HK-2 (cell line): ENCODE data around the gene MACF1.
"Not testable (repeated sequence)": the region's sequence is repeated elsewhere in the genome, so short reads cannot be mapped to it uniquely, and the experiment has no call there.

Source experiments
- DNase-seq: peaks from one replicate; pipeline ENCODE4 v3.0.0-alpha.2; 2018; ENCODE audit not compliant: unreplicated experiment

Gene MACF1

GRCh38 chr1:39466413-39467107 lies 262.1 kb downstream of the MACF1 start:
- DNase-seq: no peak

DNA sequence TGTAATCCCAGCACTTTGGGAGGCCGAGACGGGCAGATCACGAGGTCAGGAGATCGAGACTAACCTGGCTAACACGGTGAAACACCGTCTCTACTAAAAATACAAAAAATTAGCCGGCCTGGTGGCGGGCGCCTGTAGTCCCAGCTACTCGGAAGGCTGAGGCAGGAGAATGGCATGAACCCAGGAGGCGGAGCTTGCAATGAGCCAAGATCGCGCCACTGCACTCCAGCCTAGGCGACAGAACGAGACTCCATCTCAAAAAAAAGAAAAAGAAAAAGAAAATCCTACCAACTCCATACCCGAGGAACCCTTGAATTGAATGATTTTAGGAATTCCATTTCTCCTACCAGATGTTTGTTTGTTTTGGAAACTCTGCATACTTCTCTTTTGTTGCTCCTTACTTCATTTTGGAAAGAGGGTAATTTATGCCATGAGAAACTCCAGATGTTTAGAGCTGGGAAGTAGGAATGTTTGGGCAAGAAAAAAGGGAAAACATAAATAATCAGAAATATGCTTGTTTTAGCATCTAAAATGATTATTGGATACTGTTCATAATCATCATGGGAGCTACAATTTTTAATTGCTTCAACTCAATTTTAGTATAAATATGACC lies 262.7 kb downstream of the MACF1 start:
- not testable (repeated sequence) for DNase-seq

DNA sequence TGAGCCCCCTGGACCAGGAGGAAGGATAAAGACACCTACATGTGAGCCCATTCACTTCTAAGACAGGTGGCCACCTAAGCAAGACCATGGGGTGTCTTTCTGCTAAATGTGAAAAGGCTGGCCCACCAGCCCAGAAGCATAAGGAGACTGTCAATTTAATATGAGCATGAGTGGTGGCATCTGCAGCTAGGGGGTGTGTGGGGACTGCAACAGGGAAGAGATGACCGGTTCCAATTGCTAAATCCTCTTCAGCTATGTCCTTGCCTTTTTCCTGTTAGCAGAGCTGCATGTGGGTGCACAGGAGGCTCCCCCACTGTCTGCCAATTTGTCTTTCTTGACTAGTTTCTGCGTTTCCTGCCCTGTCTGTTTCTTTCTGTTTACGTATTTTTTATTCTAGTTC lies 264.7 kb downstream of the MACF1 start:
- DNase-seq: no peak

- no peak for DNase-seq
Observed at GRCh38 chr1:39470040-39470439, 265.5 kb downstream of the MACF1 start.

GRCh38 chr1:39472826-39473225 lies 268.3 kb downstream of the MACF1 start:
- DNase-seq: no peak

DNA sequence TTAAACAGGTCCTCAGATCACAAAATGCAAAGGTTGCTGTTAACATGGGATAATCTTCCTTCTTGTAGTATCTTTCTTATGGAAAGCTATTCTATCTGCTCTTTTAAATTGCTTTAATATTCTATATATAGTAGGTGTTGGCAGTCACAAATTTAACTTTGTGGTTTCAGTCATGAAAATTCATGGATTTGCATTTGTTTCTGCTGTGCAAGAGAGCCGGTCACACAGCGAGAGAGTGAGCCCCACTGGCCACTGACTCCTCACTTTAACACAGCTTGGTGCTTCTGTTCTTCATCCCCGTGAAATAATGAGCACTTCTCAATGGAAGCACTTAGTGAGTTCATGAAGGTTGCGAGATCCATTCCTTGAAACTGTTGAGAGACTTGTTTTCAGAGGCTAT lies 268.8 kb downstream of the MACF1 start:
- no peak for DNase-seq

DNA sequence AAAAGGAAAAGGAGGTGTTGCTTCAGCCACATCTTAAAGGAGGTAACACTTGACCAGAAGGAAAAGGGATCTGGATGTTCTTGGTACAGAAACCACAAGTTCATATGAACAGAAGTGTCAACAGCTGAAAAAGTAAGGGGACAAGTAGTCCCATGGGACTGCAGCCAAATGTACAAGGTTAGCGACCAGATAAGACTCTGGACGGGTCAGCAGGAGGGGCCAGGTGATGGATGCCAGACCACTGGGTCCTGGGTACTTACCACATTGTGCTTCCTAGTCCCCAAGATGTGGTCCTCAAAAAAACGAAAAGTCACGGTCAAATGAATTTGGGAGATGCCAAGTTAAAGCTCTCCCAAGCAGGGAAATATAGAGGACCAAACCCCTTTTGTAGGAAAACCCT lies 270.3 kb downstream of the MACF1 start:
- no peak for DNase-seq

- not testable (repeated sequence) for DNase-seq
Observed at GRCh38 chr1:39475551-39475950, 271.1 kb downstream of the MACF1 start.

- no peak for DNase-seq
Observed at GRCh38 chr1:39478126-39478915, 273.8 kb downstream of the MACF1 start.

- DNase-seq: no peak
Observed at GRCh38 chr1:39481289-39481688, 276.8 kb downstream of the MACF1 start.

GRCh38 chr1:39483276-39483675 lies 278.8 kb downstream of the MACF1 start:
- DNase-seq: no peak

- no peak for DNase-seq
Observed at GRCh38 chr1:39484564-39484963, 280.1 kb downstream of the MACF1 start.

GRCh38 chr1:39485046-39485803 lies 280.7 kb downstream of the MACF1 start:
- DNase-seq: no peak

DNA sequence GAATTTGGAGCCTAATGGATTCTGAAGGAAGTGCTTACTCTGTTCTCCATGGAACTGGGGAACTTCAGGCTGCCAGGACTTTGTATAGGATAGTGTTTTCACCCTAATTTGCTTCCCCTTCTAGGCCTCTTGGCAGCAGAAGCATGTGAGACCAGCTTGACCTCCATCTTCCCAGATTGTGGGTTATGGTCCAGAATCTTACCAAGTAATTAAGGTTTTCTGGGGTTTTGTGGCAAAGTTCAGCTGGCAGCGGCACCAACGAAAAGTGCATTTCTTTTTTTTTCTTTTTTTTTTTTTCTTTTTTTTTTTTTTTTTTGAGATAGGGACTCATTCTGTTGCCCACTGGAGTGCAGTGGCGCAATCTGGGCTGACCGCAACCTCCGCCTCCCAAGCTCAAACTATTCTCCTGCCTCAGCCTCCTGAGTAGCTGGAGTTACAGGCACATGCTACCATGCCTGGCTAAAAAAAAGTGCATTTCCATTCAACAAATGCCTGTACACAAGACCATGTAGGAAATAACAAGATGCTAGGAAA lies 283.6 kb downstream of the MACF1 start:
- DNase-seq: no peak

GRCh38 chr1:39488793-39489566 lies 284.5 kb downstream of the MACF1 start:
- DNase-seq: peak; percentile 15

GRCh38 chr1:39489567-39490239 lies 285.2 kb downstream of the MACF1 start:
- no peak for DNase-seq

- DNase-seq: no peak
Observed at GRCh38 chr1:39490596-39491145, 286.2 kb downstream of the MACF1 start.

DNA sequence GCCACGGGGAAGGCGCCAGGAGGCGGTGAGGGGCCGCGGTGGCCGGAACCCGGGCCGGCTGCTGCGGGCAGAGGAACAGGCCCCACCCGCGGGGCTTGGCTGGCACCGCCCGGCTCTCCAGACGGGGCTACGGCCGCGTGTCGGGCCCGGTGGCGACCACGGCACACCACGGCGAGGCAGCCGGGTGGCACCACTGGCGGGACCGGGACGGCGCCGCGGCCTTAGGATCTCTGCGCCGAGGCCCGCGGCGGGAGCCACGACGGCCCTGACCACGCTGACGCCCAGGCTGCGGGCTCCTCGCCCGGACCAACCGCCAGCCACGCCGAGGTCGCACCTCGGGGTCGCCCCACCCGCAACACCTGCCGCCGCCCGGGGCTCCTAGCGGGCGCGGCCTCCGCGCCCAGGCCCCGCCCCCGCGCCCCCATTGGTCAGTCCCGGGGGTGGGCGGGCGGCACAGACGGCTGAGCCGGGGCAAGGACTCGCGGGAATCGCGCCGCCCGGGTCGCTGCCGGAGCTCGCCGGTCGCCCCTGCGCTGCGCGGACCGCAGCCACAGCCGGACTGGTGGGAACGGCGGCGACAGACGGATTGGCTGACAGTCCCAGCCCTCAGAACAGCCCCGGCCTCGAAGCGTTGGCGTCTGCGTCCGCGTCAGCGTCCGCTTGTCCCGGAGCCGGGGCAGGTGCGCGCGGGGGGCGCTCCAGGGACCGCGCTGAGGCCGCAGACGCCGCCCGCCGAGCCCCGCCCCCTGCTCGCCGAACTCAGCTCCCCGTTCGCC lies 286.8 kb downstream of the MACF1 start, which contains the start of gene BMP8A:
Gene BMP8A (plus strand): TSS at position 491 of the 776 bp plus-strand sequence. CDS start 356 bp downstream, outside the sequence.
- peak; percentile 59 for DNase-seq
